K562 (cell line): Measurements from ENCODE around the gene VWA8.

Source experiments
- CTCF ChIP-seq, 3 experiments: IDR thresholded peaks in 2 of 3; conservative IDR thresholded peaks in 1 of 3; 2 replicates each; pipeline ENCODE4 v1.5.1; 2011 to 2012; ENCODE audit warnings: low read length in 3 of 3, mild to moderate bottlenecking in 3 of 3, control low read depth in 2 of 3, improper control_type of control experiment in 1 of 3, inconsistent platforms in 1 of 3, low read depth in 1 of 3, mixed read lengths in 1 of 3, moderate library complexity in 1 of 3; ENCODE audit not compliant: insufficient read depth in 2 of 3
- ETV6 ChIP-seq, 3 experiments: fragments of 150-350 bp in 1 of 3; sonication (generic) in 1 of 3; formaldehyde crosslinking in 1 of 3; IDR thresholded peaks; 2 replicates each; pipeline versions ENCODE4 v1.6.1 to v1.8.0; 2014 to 2022; ENCODE audit warnings: borderline replicate concordance in 2 of 3, low read depth in 2 of 3, antibody characterized with exemption in 1 of 3, low read length in 1 of 3, mild to moderate bottlenecking in 1 of 3, missing genetic modification reagents in 1 of 3
- FOXA3 ChIP-seq, 2 experiments: fragments of 450-650 bp in 1 of 2; sonication (generic) in 1 of 2; formaldehyde crosslinking; IDR thresholded peaks in 1 of 2; conservative IDR thresholded peaks in 1 of 2; 2 replicates each; pipeline versions ENCODE4 v1.4.0 to v1.8.0; 2020 to 2022; ENCODE audit warnings: mild to moderate bottlenecking in 2 of 2, missing genetic modification reagents in 1 of 2
- FOXJ3 ChIP-seq: sonication (generic); formaldehyde crosslinking; IDR thresholded peaks from 2 replicates; pipeline ENCODE4 v1.4.0; 2020; ENCODE audit warnings: mild to moderate bottlenecking, missing genetic modification reagents
- KDM1A ChIP-seq, 2 experiments: fragments of 450-650 bp; IDR thresholded peaks; 2 replicates each; pipeline ENCODE4 v1.6.1; 2016; ENCODE audit warnings: mild to moderate bottlenecking in 2 of 2
- YY1 ChIP-seq, 3 experiments: IDR thresholded peaks; 2 replicates each; pipeline ENCODE4 v1.6.1; 2011; ENCODE audit warnings: low read length in 2 of 3, mild to moderate bottlenecking in 2 of 3, moderate library complexity in 2 of 3, borderline replicate concordance in 1 of 3, control low read depth in 1 of 3, low read depth in 1 of 3; ENCODE audit not compliant: insufficient read depth in 3 of 3, insufficient replicate concordance in 2 of 3, control insufficient read depth in 1 of 3, insufficient read length in 1 of 3; ENCODE audit errors: extremely low read depth in 1 of 3
- TF ChIP-seq, protein P1 (sequence below): fragments of 450-650 bp; formaldehyde crosslinking; IDR thresholded peaks from 2 replicates; pipeline ENCODE4 v1.4.0; 2020; ENCODE audit warnings: mild to moderate bottlenecking, moderate library complexity
- TF ChIP-seq, protein P2 (sequence below), 2 experiments: IDR thresholded peaks; 2 replicates each; pipeline ENCODE4 v1.6.1; 2012; ENCODE audit warnings: improper control_type of control experiment in 2 of 2, low read depth in 2 of 2, low read length in 2 of 2, borderline replicate concordance in 1 of 2

DNA sequence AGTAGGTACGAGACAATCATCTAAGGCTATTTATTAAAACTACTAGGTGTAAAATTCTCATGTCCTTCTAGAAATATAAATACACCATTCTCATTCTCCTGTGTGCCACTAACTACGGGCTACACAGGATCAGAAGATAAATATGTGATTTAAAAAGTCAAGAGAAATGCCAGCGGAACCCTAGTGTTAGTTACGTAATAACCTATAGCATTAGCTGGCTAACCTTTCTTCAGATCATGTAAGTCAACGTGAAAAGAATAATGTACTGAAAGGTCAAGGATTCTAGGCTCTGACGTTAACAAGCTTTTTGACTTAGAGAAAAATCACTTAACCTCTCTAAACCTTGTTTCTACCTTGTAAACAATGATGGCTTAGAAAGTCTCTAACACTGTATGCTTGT, 381.7 kb downstream of the VWA8 start:
- TF ChIP-seq FOXA3 (CRISPR knock-in tag; conservative IDR thresholded peaks at IDR 0.05 in 1 of 2, IDR thresholded peaks at IDR 0.05 in 1 of 2) (no peak), CTCF (IDR thresholded peaks at IDR 0.05 in 2 of 3, conservative IDR thresholded peaks at IDR 0.05 in 1 of 3; ENCODE audit: insufficient read depth in 2 of 3, low read depth in 1 of 3, low read length in 3 of 3) (no peak), ETV6 (IDR thresholded peaks at IDR 0.05; ENCODE audit: borderline replicate concordance in 1 of 2, low read depth in 2 of 2, low read length in 1 of 2) (no peak), ETV6 (CRISPR knock-in tag; IDR thresholded peaks at IDR 0.05; ENCODE audit: borderline replicate concordance) (no peak), KDM1A (IDR thresholded peaks at IDR 0.05) (no peak), YY1 (IDR thresholded peaks at IDR 0.05; ENCODE audit: borderline replicate concordance in 1 of 3, control insufficient read depth in 1 of 3, extremely low read depth in 1 of 3, insufficient read depth in 3 of 3, insufficient read length in 1 of 3, insufficient replicate concordance in 2 of 3, low read depth in 1 of 3, low read length in 2 of 3) (no peak), FOXJ3 (CRISPR knock-in tag) (no peak)
- TF ChIP-seq, protein P1, sequence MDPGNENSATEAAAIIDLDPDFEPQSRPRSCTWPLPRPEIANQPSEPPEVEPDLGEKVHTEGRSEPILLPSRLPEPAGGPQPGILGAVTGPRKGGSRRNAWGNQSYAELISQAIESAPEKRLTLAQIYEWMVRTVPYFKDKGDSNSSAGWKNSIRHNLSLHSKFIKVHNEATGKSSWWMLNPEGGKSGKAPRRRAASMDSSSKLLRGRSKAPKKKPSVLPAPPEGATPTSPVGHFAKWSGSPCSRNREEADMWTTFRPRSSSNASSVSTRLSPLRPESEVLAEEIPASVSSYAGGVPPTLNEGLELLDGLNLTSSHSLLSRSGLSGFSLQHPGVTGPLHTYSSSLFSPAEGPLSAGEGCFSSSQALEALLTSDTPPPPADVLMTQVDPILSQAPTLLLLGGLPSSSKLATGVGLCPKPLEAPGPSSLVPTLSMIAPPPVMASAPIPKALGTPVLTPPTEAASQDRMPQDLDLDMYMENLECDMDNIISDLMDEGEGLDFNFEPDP (CRISPR knock-in tag), result no peak
- TF ChIP-seq, protein P2, sequence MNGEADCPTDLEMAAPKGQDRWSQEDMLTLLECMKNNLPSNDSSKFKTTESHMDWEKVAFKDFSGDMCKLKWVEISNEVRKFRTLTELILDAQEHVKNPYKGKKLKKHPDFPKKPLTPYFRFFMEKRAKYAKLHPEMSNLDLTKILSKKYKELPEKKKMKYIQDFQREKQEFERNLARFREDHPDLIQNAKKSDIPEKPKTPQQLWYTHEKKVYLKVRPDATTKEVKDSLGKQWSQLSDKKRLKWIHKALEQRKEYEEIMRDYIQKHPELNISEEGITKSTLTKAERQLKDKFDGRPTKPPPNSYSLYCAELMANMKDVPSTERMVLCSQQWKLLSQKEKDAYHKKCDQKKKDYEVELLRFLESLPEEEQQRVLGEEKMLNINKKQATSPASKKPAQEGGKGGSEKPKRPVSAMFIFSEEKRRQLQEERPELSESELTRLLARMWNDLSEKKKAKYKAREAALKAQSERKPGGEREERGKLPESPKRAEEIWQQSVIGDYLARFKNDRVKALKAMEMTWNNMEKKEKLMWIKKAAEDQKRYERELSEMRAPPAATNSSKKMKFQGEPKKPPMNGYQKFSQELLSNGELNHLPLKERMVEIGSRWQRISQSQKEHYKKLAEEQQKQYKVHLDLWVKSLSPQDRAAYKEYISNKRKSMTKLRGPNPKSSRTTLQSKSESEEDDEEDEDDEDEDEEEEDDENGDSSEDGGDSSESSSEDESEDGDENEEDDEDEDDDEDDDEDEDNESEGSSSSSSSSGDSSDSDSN (IDR thresholded peaks at IDR 0.05; ENCODE audit: borderline replicate concordance in 1 of 2, low read depth in 2 of 2, low read length in 2 of 2), result no peak
